OCI-LY3 (cell line): ENCODE results near the gene SIX1.

Experiments
- CTCF ChIP-seq: fragments of 200-600, 300-600 bp; sonication (generic); IDR thresholded peaks from 2 replicates; pipeline ENCODE4 v1.5.1; 2014; ENCODE audit warnings: antibody characterized with exemption, low read length, low read depth
- EZH2phosphoT487 ChIP-seq: fragments of 200-600 bp; shearing (Covaris generic); IDR thresholded peaks from 2 replicates; pipeline ENCODE4 v1.6.1; 2018; ENCODE audit warnings: antibody characterized with exemption, mixed run types, low read depth

- TF ChIP-seq CTCF = no peak
- no peak for TF ChIP-seq EZH2phosphoT487
These were observed 15.1 kb downstream of the SIX1 start for GRCh38 chr14:60634153-60634552.
